B cell (primary cell): Measurements from ENCODE around the gene GLI1. TPM values are rescaled to one million over a fixed set of nuclear protein-coding genes. Genes with fewer than 3 reads are reported as not detected.

Experiments used
- ATAC-seq: fragments of 200-7000 bp; cut with Tn5 transposase; one replicate; pipeline ENCODE4 v1.10.0; 2021; ENCODE audit warnings: low read depth, mild to moderate bottlenecking, moderate number of reproducible peaks, moderate library complexity
- CTCF ChIA-PET: fragments of 350-600 bp; sonication (Branson Sonifier 250); formaldehyde crosslinking; loops from one replicate; lab custom pipeline; 2021; ENCODE audit warnings: antibody characterized with exemption, inconsistent platforms; lab: Charles Lee
- POLR2A ChIA-PET: fragments of 350-600 bp; sonication (Branson Sonifier 250); formaldehyde crosslinking; loops from one replicate; lab custom pipeline; 2021; ENCODE audit warnings: antibody characterized with exemption; lab: Charles Lee
- DNase-seq: peaks from one replicate; pipeline ENCODE4 v3.0.0; 2013
- H2AFZ ChIP-seq: 2 replicates; pipeline ENCODE4 v1.6.1; 2012; ENCODE audit warnings: mild to moderate bottlenecking, low read depth, low read length; ENCODE audit not compliant: insufficient read depth, poor library complexity, severe bottlenecking
- H3K27ac ChIP-seq, 2 donors: 1 replicate in 1 of 2; 2 replicates in 1 of 2; pipeline ENCODE4 v1.5.1; 2012 to 2013; ENCODE audit warnings: low read length in 2 of 2, mild to moderate bottlenecking in 2 of 2, moderate library complexity in 1 of 2
- H3K27me3 ChIP-seq, 4 experiments: fragments of 200-600 bp in 1 of 4; sonication (generic) in 1 of 4; replicated peaks in 1 of 4; 1 replicate in 2 of 4; 2 replicates in 2 of 4; pipeline versions ENCODE4 v1.6.1 to v1.7.0; 2013 to 2016; ENCODE audit warnings: low read length in 3 of 4, mild to moderate bottlenecking in 2 of 4, mixed read lengths in 1 of 4, moderate library complexity in 1 of 4; ENCODE audit not compliant: insufficient read depth in 4 of 4, control insufficient read depth in 3 of 4; ENCODE audit errors: control extremely low read depth in 1 of 4
- H3K36me3 ChIP-seq, 2 experiments: replicated peaks in 1 of 2; 1 replicate in 1 of 2; 2 replicates in 1 of 2; pipeline versions ENCODE4 v1.6.1 to v1.7.1; 2013; ENCODE audit warnings: low read length in 1 of 2; ENCODE audit not compliant: insufficient read depth in 2 of 2, control insufficient read depth in 1 of 2; ENCODE audit errors: control extremely low read depth in 1 of 2, extremely low read depth in 1 of 2
- H3K4me1 ChIP-seq, 2 donors: fragments of 200-600 bp in 1 of 2; sonication (generic) in 1 of 2; 1 replicate in 1 of 2; 2 replicates in 1 of 2; pipeline versions ENCODE4 v1.5.1 to v1.6.1; 2013 to 2017; ENCODE audit warnings: low read length in 2 of 2; ENCODE audit not compliant: control insufficient read depth in 2 of 2, insufficient read depth in 2 of 2
- H3K4me2 ChIP-seq: replicated peaks from 2 replicates; pipeline ENCODE3; 2012; ENCODE audit warnings: mild to moderate bottlenecking, low read depth, low read length; ENCODE audit not compliant: poor library complexity, severe bottlenecking
- H3K4me3 ChIP-seq, 5 experiments: fragments of 200-600 bp in 1 of 5; sonication (generic) in 1 of 5; 1 replicate in 3 of 5; 2 replicates in 2 of 5; pipeline versions ENCODE4 v1.5.1 to v1.7.0; 2011 to 2016; ENCODE audit warnings: low read length in 4 of 5, mild to moderate bottlenecking in 4 of 5, low read depth in 2 of 5, control low read depth in 1 of 5, moderate library complexity in 1 of 5; ENCODE audit not compliant: insufficient read depth in 1 of 5; ENCODE audit errors: control extremely low read depth in 1 of 5, extremely low read depth in 1 of 5
- H3K79me2 ChIP-seq: fragments of 200-600 bp; sonication (generic); one replicate; pipeline ENCODE4 v1.6.0; 2016; ENCODE audit warnings: low read length; ENCODE audit not compliant: control insufficient read depth, insufficient read depth
- H3K9ac ChIP-seq: fragments of 200-600 bp; sonication (generic); 2 replicates; pipeline ENCODE4 v1.6.1; 2017; ENCODE audit warnings: mild to moderate bottlenecking, low read length, moderate library complexity
- H3K9me3 ChIP-seq, 3 donors: one replicate each; pipeline versions ENCODE4 v1.6.1 to v1.7.1; 2013; ENCODE audit warnings: low read length in 2 of 3; ENCODE audit not compliant: control insufficient read depth in 2 of 3, insufficient read depth in 1 of 3; ENCODE audit errors: control extremely low read depth in 1 of 3
- H4K20me1 ChIP-seq: 2 replicates; pipeline ENCODE4 v1.6.0; 2012; ENCODE audit warnings: mild to moderate bottlenecking, low read length; ENCODE audit not compliant: insufficient read depth, control insufficient read depth, poor library complexity, severe bottlenecking
- H3K27ac Mint-ChIP-seq: one replicate; pipeline ENCODE4 v1.8.0; 2021; ENCODE audit warnings: mixed read lengths
- H3K27me3 Mint-ChIP-seq: one replicate; pipeline ENCODE4 v1.8.0; 2021; ENCODE audit warnings: mixed read lengths
- H3K4me1 Mint-ChIP-seq: one replicate; pipeline ENCODE4 v1.8.0; 2021; ENCODE audit warnings: mixed read lengths
- H3K4me3 Mint-ChIP-seq: one replicate; pipeline ENCODE4 v1.8.0; 2021; ENCODE audit warnings: mixed read lengths
- H3K9me3 Mint-ChIP-seq: one replicate; pipeline ENCODE4 v1.8.0; 2022; ENCODE audit warnings: mixed read lengths; ENCODE audit not compliant: insufficient read depth
- CTCF ChIP-seq: fragments of 200-600 bp; IDR thresholded peaks from one replicate; pipeline ENCODE4 v1.8.0; 2022; ENCODE audit warnings: antibody characterized with exemption, mild to moderate bottlenecking
- EZH2 ChIP-seq: IDR thresholded peaks from 2 replicates; pipeline ENCODE4 v1.6.1; 2012; ENCODE audit warnings: borderline replicate concordance, low read depth, mild to moderate bottlenecking, moderate library complexity, low read length; ENCODE audit not compliant: insufficient read depth, poor library complexity, severe bottlenecking
- WGBS: methylation state at CpG from one replicate; pipeline ENCODE4 v1.1.5; 2013; ENCODE audit warnings: missing lambda C conversion rate; ENCODE audit not compliant: insufficient coverage; 5-methylcytosine and 5-hydroxymethylcytosine counted together
- intact Hi-C: fragments of 100-400 bp; cut with micrococcal nuclease; formaldehyde crosslinking; loops from one replicate; pipeline ENCODE4 v1.10.0; 2022
- polyA plus RNA-seq: library from polyadenylated mRNA; depleted of rRNA; stranded (reverse); fragments of >200 nt; gene quantifications from 2 replicates; pipeline ENCODE4 v1.2.3, GENCODE V29; 2012
- total RNA-seq, 2 donors: library from RNA; stranded (reverse); fragments of 120-200 nt in 1 of 2; gene quantifications; 1 replicate in 1 of 2; 2 replicates in 1 of 2; pipeline versions ENCODE4 v1.2.3 to v1.2.4, GENCODE V29; 2013 to 2022

The GLI1 gene
- total and polyA plus RNA-seq, 2 donors (not counting 1 experiment from before 2014, with no cell fraction given), result 4.1 to 5.4 TPM

GRCh38 chr12:57515408-57515933, 55.9 kb downstream of the GLI1 start:
- no peaks in the 10 kb centered on the region for H3K9me3 Mint-ChIP-seq
- no peak overlapping the region for H2AFZ ChIP-seq

More at GRCh38 chr12:57515408-57515933, 55.9 kb downstream of the GLI1 start:
- intact Hi-C loops, result no loop called here
- peaks cover 15 to 21% of the 10 kb centered on the region in 2 donors for H3K4me1 ChIP-seq
- ChIA-PET CTCF (interaction anchor here (1.2 kb wide), 2 partner anchors 55 to 60 kb away, joined by 3 read pairs; partner anchors contain the start of gene INHBE), POLR2A (interaction anchor here (0.6 to 2.3 kb wide), 2 partner anchors 19 to 38 kb away, joined by 4 to 5 read pairs; no protein-coding TSS in a partner anchor)
- H3K79me2 ChIP-seq, result peaks cover 25% of the 10 kb centered on the region
- Mint-ChIP-seq H3K4me1 (peaks cover 23% of the 10 kb centered on the region), H3K4me3 (no peak overlapping the region), H3K27ac (no peak overlapping the region), H3K27me3 (no peaks in the 10 kb centered on the region)
- H3K27me3 ChIP-seq, result no peaks in the 10 kb centered on the region
- H3K9ac ChIP-seq, result no peak overlapping the region
- WGBS, result no CpG with 5 or more reads among the region's 3 CpGs
- peak overlapping the region in 1 of 2 donors; percentile 10 for H3K27ac ChIP-seq
- H4K20me1 ChIP-seq, result peaks cover 19% of the 10 kb centered on the region
- no peak overlapping the region for H3K4me3 ChIP-seq
- no peak for TF ChIP-seq CTCF
- TF ChIP-seq EZH2, result no peak
- ATAC-seq (no peak), DNase-seq (no peak)
- no peak overlapping the region for H3K4me2 ChIP-seq
- peaks cover 27 to 69% of the 10 kb centered on the region in 2 experiments for H3K36me3 ChIP-seq
- H3K9me3 ChIP-seq, result no peaks in the 10 kb centered on the region
